ENCODE measurements around the gene ZNF491.
A peak's percentile ranks its signal among the peaks of the same experiment; 100 is the strongest.

Gene ZNF491

DNA sequence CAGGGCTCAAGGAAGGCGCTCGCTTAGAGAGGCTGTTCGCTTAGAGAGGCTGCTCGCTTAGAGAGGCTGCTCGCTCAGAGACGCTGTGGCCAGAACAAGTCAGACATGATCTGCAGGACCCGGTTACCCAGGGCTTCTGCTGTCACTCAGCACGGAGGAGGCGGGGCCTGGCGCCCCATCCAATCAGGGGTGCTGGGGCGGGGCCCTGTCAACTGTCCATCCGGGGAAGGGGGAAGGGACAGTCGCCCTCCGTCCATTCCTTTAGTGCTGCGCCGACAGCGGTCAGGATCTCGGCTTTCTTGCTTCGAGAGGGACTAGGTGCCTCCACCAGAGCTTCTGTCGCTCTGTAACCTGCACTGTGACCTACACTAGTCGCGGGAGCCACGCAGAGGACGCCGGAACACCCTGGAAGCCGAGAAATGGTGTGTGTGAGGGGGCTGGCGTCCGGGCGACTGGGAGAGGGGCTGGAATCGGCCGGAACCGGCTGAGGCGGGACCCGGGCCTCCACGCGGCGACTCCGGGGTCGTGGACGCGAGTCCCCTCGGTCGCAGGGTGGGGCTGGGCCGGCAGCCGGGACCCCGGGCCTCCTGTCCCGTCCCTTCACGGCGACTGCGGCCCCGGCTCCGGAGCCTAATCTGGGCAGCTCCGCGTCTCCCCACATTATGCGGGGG lies 15.8 kb downstream of the ZNF491 start, which contains the start of gene ZNF440 (continued):
- no peak for TF ChIP-seq ZNF670 (tag by site-specific recombination; IDR thresholded peaks at IDR 0.05; ENCODE audit: low read depth)
- TF ChIP-seq ZBTB17 (tag by site-specific recombination; IDR thresholded peaks at IDR 0.05), result peak; percentile 69
- TF ChIP-seq, protein P1, sequence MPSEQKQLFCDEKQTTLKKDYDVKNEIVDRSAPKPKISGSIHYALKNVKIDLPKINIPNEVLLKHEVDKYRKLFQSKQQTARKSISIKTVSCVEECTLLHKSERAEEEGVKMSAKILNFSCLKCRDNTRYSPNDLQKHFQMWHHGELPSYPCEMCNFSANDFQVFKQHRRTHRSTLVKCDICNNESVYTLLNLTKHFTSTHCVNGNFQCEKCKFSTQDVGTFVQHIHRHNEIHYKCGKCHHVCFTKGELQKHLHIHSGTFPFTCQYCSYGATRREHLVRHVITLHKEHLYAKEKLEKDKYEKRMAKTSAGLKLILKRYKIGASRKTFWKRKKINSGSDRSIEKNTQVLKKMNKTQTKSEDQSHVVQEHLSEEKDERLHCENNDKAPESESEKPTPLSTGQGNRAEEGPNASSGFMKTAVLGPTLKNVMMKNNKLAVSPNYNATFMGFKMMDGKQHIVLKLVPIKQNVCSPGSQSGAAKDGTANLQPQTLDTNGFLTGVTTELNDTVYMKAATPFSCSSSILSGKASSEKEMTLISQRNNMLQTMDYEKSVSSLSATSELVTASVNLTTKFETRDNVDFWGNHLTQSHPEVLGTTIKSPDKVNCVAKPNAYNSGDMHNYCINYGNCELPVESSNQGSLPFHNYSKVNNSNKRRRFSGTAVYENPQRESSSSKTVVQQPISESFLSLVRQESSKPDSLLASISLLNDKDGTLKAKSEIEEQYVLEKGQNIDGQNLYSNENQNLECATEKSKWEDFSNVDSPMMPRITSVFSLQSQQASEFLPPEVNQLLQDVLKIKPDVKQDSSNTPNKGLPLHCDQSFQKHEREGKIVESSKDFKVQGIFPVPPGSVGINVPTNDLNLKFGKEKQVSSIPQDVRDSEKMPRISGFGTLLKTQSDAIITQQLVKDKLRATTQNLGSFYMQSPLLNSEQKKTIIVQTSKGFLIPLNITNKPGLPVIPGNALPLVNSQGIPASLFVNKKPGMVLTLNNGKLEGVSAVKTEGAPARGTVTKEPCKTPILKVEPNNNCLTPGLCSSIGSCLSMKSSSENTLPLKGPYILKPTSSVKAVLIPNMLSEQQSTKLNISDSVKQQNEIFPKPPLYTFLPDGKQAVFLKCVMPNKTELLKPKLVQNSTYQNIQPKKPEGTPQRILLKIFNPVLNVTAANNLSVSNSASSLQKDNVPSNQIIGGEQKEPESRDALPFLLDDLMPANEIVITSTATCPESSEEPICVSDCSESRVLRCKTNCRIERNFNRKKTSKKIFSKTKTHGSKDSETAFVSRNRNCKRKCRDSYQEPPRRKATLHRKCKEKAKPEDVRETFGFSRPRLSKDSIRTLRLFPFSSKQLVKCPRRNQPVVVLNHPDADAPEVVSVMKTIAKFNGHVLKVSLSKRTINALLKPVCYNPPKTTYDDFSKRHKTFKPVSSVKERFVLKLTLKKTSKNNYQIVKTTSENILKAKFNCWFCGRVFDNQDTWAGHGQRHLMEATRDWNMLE (tag by site-specific recombination; conservative IDR thresholded peaks at IDR 0.05; ENCODE audit: low read depth), result no peak
- TF ChIP-seq ZNF530 (tag by site-specific recombination; IDR thresholded peaks at IDR 0.05; ENCODE audit: low read depth), result no peak
- peak; percentile 20 for TF ChIP-seq ZNF510 (tag by site-specific recombination; IDR thresholded peaks at IDR 0.05; ENCODE audit: insufficient replicate concordance)
- no peak for TF ChIP-seq ZNF121 (tag by site-specific recombination; IDR thresholded peaks at IDR 0.05)
- no peak for TF ChIP-seq MZF1 (tag by site-specific recombination; IDR thresholded peaks at IDR 0.05; ENCODE audit: borderline replicate concordance)
- no peak for TF ChIP-seq ZNF626 (tag by site-specific recombination; IDR thresholded peaks at IDR 0.05)

DNA sequence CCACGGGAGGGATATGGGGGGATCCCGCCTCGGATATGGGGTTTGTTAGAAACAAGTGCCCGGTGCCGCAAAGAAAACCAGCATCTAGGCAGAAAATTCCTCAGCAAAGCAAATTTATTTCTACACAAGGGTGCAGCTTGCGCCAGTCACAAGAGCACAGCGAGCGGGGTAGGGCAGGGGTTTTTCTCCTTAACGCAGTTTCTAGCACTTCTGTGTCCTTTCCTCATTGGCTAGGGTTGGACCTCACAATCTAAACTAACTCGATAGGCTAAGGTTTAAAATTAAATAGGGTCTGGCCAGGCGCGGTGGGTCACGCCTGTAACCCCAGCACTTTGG lies 16.3 kb downstream of the ZNF491 start:
- H3K36me3 ChIP-seq (ENCODE audit: control insufficient read depth in 2 of 2, insufficient read depth in 1 of 2, low read length in 2 of 2), result peaks cover 0 to 9% of the 10 kb centered on the region in 2 experiments; a peak in 2 of 3 replicates
- H3K4me3 ChIP-seq (ENCODE audit: low read depth, low read length), result peak overlapping the region; percentile 87
- no peak overlapping the region; the same call in 1 of the 2 replicates for H3K27ac ChIP-seq (ENCODE audit: extremely low read depth, low read depth, low read length)
- TF ChIP-seq, protein P2, sequence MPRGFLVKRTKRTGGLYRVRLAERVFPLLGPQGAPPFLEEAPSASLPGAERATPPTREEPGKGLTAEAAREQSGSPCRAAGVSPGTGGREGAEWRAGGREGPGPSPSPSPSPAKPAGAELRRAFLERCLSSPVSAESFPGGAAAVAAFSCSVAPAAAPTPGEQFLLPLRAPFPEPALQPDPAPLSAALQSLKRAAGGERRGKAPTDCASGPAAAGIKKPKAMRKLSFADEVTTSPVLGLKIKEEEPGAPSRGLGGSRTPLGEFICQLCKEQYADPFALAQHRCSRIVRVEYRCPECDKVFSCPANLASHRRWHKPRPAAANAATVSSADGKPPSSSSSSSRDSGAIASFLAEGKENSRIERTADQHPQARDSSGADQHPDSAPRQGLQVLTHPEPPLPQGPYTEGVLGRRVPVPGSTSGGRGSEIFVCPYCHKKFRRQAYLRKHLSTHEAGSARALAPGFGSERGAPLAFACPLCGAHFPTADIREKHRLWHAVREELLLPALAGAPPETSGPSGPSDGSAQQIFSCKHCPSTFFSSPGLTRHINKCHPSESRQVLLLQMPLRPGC (tag by site-specific recombination; IDR thresholded peaks at IDR 0.05), result no peak
- TF ChIP-seq KLF8 (tag by site-specific recombination; IDR thresholded peaks at IDR 0.05) (0 out of 2 replicates have a peak, but pooled peaks have one; percentile 2), SP7 (tag by site-specific recombination; IDR thresholded peaks at IDR 0.05) (no peak)
- H3K4me1 ChIP-seq (ENCODE audit: control insufficient read depth, insufficient read depth, low read length), result no peaks in the 10 kb centered on the region
- H3K9me3 ChIP-seq (ENCODE audit: control insufficient read depth, insufficient read depth, low read depth, low read length), result no peaks in the 10 kb centered on the region
- ChIA-PET POLR2A (interaction anchor here (0.5 to 1.3 kb wide), 7 partner anchors 33 to 627 kb away, joined by 3 to 4 read pairs (median 3); partner anchors contain the start of genes ZNF443 and ZNF625), CTCF (interaction anchor here (4.2 kb wide), 1 partner anchor 17 kb away, joined by 29 read pairs; the partner anchor contains the start of gene ZNF491)

DNA sequence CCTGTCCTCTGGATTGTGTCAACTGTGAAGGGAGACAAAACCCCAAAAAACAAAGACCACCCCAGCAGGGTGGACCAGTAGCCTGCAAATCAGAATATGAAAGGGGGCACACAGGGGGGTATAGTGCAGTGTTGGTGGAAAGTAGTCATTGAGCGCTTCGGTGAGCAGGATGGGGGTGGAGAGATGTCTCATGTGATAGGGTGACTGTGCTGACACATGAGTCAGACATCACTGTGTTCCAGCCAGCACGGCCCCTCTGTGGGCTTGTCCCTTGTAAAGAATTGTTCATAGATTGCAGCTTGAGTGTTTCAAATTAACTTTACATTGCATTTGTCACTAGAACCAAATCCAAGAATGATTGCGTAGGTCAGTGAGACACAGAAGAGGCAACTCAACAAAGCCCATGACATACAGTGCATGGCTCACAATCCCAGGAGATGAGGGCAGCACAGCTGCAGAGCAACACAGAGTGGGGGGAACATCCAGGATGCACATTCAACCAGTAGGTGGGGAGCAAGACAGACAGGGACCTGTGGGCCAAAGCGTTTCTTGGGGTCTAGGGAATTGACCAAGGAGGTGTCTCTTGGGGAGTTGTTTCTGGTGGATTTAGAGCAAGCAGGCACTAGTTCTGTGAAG lies 23.3 kb downstream of the ZNF491 start:
- CTCF ChIA-PET, result no interaction called here
- Histone ChIP-seq H3K9me3 (ENCODE audit: control insufficient read depth, insufficient read depth, low read depth, low read length) (no peaks in the 10 kb centered on the region), H3K36me3 (ENCODE audit: control insufficient read depth in 2 of 2, insufficient read depth in 1 of 2, low read length in 2 of 2) (peaks cover 0 to 30% of the 10 kb centered on the region in 2 experiments; a peak in 2 of 3 replicates), H3K4me3 (ENCODE audit: low read depth, low read length) (no peak overlapping the region), H3K4me1 (ENCODE audit: control insufficient read depth, insufficient read depth, low read length) (no peaks in the 10 kb centered on the region), H3K27ac (ENCODE audit: extremely low read depth, low read depth, low read length) (no peak overlapping the region)
- POLR2A ChIA-PET, result no interaction called here
- TF ChIP-seq ZNF792 (tag by site-specific recombination; IDR thresholded peaks at IDR 0.05) (no peak), ZNF121 (tag by site-specific recombination; IDR thresholded peaks at IDR 0.05) (no peak), ZNF624 (tag by site-specific recombination; IDR thresholded peaks at IDR 0.05) (no peak), KLF16 (tag by site-specific recombination; IDR thresholded peaks at IDR 0.05) (no peak), ZNF366 (tag by site-specific recombination; conservative IDR thresholded peaks at IDR 0.05) (no peak), ZNF623 (tag by site-specific recombination; IDR thresholded peaks at IDR 0.05) (no peak), ZNF585B (tag by site-specific recombination; IDR thresholded peaks at IDR 0.05) (no peak), MYNN (tag by site-specific recombination; IDR thresholded peaks at IDR 0.05; ENCODE audit: borderline replicate concordance) (no peak), SP7 (tag by site-specific recombination; IDR thresholded peaks at IDR 0.05) (no peak)
- TF ChIP-seq, protein P3, sequence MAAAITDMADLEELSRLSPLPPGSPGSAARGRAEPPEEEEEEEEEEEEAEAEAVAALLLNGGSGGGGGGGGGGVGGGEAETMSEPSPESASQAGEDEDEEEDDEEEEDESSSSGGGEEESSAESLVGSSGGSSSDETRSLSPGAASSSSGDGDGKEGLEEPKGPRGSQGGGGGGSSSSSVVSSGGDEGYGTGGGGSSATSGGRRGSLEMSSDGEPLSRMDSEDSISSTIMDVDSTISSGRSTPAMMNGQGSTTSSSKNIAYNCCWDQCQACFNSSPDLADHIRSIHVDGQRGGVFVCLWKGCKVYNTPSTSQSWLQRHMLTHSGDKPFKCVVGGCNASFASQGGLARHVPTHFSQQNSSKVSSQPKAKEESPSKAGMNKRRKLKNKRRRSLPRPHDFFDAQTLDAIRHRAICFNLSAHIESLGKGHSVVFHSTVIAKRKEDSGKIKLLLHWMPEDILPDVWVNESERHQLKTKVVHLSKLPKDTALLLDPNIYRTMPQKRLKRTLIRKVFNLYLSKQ (tag by site-specific recombination; IDR thresholded peaks at IDR 0.05; ENCODE audit: borderline replicate concordance), result no peak
- TF ChIP-seq, protein P4, sequence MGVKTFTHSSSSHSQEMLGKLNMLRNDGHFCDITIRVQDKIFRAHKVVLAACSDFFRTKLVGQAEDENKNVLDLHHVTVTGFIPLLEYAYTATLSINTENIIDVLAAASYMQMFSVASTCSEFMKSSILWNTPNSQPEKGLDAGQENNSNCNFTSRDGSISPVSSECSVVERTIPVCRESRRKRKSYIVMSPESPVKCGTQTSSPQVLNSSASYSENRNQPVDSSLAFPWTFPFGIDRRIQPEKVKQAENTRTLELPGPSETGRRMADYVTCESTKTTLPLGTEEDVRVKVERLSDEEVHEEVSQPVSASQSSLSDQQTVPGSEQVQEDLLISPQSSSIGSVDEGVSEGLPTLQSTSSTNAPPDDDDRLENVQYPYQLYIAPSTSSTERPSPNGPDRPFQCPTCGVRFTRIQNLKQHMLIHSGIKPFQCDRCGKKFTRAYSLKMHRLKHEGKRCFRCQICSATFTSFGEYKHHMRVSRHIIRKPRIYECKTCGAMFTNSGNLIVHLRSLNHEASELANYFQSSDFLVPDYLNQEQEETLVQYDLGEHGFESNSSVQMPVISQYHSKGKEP (tag by site-specific recombination; IDR thresholded peaks at IDR 0.05), result no peak
